ENCODE data around the gene MS4A13. TPM values are rescaled to one million over a fixed set of nuclear protein-coding genes. Genes with fewer than 3 reads are reported as not detected.
"Not testable (repeated sequence)": the region's sequence is repeated elsewhere in the genome, so short reads cannot be mapped to it uniquely, and the experiment has no call there.

The MS4A13 gene
- total RNA-seq, 1 donor from 2014 or later: not detected

GRCh38 chr11:60528934-60529333 lies 13.7 kb downstream of the MS4A13 start:
- TF ChIP-seq, protein P1, sequence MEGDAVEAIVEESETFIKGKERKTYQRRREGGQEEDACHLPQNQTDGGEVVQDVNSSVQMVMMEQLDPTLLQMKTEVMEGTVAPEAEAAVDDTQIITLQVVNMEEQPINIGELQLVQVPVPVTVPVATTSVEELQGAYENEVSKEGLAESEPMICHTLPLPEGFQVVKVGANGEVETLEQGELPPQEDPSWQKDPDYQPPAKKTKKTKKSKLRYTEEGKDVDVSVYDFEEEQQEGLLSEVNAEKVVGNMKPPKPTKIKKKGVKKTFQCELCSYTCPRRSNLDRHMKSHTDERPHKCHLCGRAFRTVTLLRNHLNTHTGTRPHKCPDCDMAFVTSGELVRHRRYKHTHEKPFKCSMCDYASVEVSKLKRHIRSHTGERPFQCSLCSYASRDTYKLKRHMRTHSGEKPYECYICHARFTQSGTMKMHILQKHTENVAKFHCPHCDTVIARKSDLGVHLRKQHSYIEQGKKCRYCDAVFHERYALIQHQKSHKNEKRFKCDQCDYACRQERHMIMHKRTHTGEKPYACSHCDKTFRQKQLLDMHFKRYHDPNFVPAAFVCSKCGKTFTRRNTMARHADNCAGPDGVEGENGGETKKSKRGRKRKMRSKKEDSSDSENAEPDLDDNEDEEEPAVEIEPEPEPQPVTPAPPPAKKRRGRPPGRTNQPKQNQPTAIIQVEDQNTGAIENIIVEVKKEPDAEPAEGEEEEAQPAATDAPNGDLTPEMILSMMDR (IDR thresholded peaks at IDR 0.05): no peak
- TF ChIP-seq EZH2 (IDR thresholded peaks at IDR 0.05) (no peak), EZH2phosphoT487 (IDR thresholded peaks at IDR 0.05) (no peak)
- no peak overlapping the region for H3K4me3 ChIP-seq
- DNase-seq (ENCODE audit: low spot score): no peak
- Mint-ChIP-seq H3K9me3 (peaks cover 3% of the 10 kb centered on the region), H3K27ac (no peak overlapping the region), H3K4me3 (no peak overlapping the region), H3K4me1 (no peaks in the 10 kb centered on the region), H3K27me3 (ENCODE audit: insufficient read depth, low read depth) (no peaks in the 10 kb centered on the region), H3K36me3 (no peaks in the 10 kb centered on the region)
- no peak overlapping the region for H3K9ac ChIP-seq
- H3K27ac ChIP-seq: no peak overlapping the region
- no peak overlapping the region for H2AFZ ChIP-seq (replicated peaks)
- no peaks in the 10 kb centered on the region for H3K4me1 ChIP-seq
- no peaks in the 10 kb centered on the region for H3K36me3 ChIP-seq
- H3F3A ChIP-seq (ENCODE audit: low read depth): no peaks in the 10 kb centered on the region
- no peaks in the 10 kb centered on the region for H3K27me3 ChIP-seq
- no peaks in the 10 kb centered on the region for H4K20me1 ChIP-seq (ENCODE audit: low read depth)
- no peaks in the 10 kb centered on the region for H3K9me3 ChIP-seq (ENCODE audit: low read depth)
- no peaks in the 10 kb centered on the region for H3K79me2 ChIP-seq (ENCODE audit: low read depth)
- H3K4me2 ChIP-seq: no peak overlapping the region

DNA sequence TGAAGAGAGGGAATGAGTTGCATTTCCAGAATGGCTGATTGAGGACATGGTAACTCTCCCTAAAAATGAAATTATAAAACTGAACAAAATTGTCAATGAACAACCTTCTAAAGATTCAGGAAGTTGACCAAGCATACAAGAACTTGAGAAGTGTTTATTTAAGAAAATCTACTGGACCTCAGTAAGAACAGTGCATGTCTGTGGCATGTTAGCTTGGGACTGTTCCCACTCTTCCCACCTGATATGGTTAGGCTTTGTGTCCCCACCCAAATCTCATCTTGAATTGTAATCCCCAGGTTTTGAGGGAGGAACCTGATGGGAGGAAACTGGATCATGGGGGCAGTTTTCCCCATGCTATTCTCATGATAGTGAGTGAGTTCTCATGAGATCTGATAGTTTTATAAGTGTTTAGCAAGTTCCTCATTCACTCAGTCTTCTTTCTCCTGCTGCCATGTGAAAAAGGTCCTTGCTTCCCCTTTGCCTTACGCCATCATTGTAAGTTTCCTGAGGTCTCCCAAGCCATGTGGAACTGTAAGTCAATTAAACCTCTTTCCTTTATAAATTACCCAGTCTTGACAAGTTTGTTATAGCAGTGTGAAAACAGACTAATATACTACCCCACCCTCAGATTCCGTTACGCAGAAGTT lies 15.4 kb downstream of the MS4A13 start:
- no peaks in the 10 kb centered on the region for H3F3A ChIP-seq (ENCODE audit: low read depth)
- Mint-ChIP-seq H3K27ac (no peak overlapping the region), H3K36me3 (no peaks in the 10 kb centered on the region), H3K4me1 (no peaks in the 10 kb centered on the region), H3K4me3 (no peak overlapping the region), H3K9me3 (peaks cover 3% of the 10 kb centered on the region), H3K27me3 (ENCODE audit: insufficient read depth, low read depth) (no peaks in the 10 kb centered on the region)
- no peaks in the 10 kb centered on the region for H3K79me2 ChIP-seq (ENCODE audit: low read depth)
- H3K27me3 ChIP-seq: no peaks in the 10 kb centered on the region
- no peak overlapping the region for H3K4me3 ChIP-seq
- H3K9me3 ChIP-seq (ENCODE audit: low read depth): no peaks in the 10 kb centered on the region
- H4K20me1 ChIP-seq (ENCODE audit: low read depth): no peaks in the 10 kb centered on the region
- no peak overlapping the region for H2AFZ ChIP-seq (replicated peaks)
- H3K4me2 ChIP-seq: no peak overlapping the region
- no peaks in the 10 kb centered on the region for H3K36me3 ChIP-seq
- no peaks in the 10 kb centered on the region for H3K4me1 ChIP-seq
- no peak overlapping the region for H3K27ac ChIP-seq
- TF ChIP-seq EZH2phosphoT487 (IDR thresholded peaks at IDR 0.05): no peak
- TF ChIP-seq, protein P1 (IDR thresholded peaks at IDR 0.05): no peak
- no peak for TF ChIP-seq EZH2 (IDR thresholded peaks at IDR 0.05)
- DNase-seq (ENCODE audit: low spot score): no peak
- H3K9ac ChIP-seq: no peak overlapping the region

DNA sequence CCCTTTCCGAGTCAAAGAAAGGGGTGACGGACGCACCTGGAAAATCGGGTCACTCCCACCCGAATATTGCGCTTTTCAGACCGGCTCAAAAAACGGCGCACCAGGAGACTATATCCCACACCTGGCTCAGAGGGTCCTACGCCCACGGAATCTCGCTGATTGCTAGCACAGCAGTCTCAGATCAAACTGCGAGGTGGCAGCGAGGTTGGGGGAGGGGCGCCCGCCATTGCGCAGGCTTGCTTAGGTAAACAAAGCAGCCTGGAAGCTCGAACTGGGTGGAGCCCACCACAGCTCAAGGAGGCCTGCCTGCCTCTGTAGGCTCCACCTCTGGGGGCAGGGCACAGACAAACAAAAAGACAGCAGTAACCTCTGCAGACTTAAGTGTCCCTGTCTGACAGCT lies 17.2 kb downstream of the MS4A13 start:
- H3K79me2 ChIP-seq (ENCODE audit: low read depth); H3K27me3 Mint-ChIP-seq (ENCODE audit: insufficient read depth, low read depth); H3K27ac ChIP-seq; H3K4me3 Mint-ChIP-seq; H3K27me3 ChIP-seq; H3K36me3 ChIP-seq; H3F3A ChIP-seq (ENCODE audit: low read depth); H4K20me1 ChIP-seq (ENCODE audit: low read depth); H3K36me3 Mint-ChIP-seq; H3K27ac Mint-ChIP-seq; H3K9ac ChIP-seq; H3K9me3 ChIP-seq (ENCODE audit: low read depth); DNase-seq (ENCODE audit: low spot score); H3K9me3 Mint-ChIP-seq; H2AFZ ChIP-seq (replicated peaks); H3K4me1 ChIP-seq; H3K4me2 ChIP-seq; H3K4me1 Mint-ChIP-seq; H3K4me3 ChIP-seq: not testable (repeated sequence)

- H3K9ac ChIP-seq; H3K4me3 Mint-ChIP-seq; H3K27ac ChIP-seq; H3K9me3 ChIP-seq (ENCODE audit: low read depth); H3K27me3 ChIP-seq; H3K9me3 Mint-ChIP-seq; DNase-seq (ENCODE audit: low spot score); H3K27me3 Mint-ChIP-seq (ENCODE audit: insufficient read depth, low read depth); H3K4me3 ChIP-seq; H2AFZ ChIP-seq (replicated peaks); H3K4me2 ChIP-seq; H4K20me1 ChIP-seq (ENCODE audit: low read depth); H3K36me3 Mint-ChIP-seq; H3K4me1 Mint-ChIP-seq; H3K36me3 ChIP-seq; H3K27ac Mint-ChIP-seq; H3F3A ChIP-seq (ENCODE audit: low read depth); H3K79me2 ChIP-seq (ENCODE audit: low read depth); H3K4me1 ChIP-seq: not testable (repeated sequence)
Measured at GRCh38 chr11:60538627-60539026, 23.4 kb downstream of the MS4A13 start.

Measured in neural progenitor cell (in vitro differentiated cells).